A549 (cell line): ENCODE results near the gene RAB11FIP4. TPM values are rescaled to one million over a fixed set of nuclear protein-coding genes. Genes with fewer than 3 reads are reported as not detected.

ENCODE experiments used
- ATAC-seq, 2 experiments: fragments of 200-7000 bp in 1 of 2; fragments of >200 bp in 1 of 2; cut with Nextera tagmentation in 1 of 2; cut with Tn5 transposase in 1 of 2; 3 replicates each; pipeline versions ENCODE4 v1.8.0 to v1.9.1; 2018 to 2020; ENCODE audit warnings: mild to moderate bottlenecking in 1 of 2, moderate library complexity in 1 of 2
- CTCF ChIA-PET: fragments of 300-600 bp; sonication (Branson Sonifier 250); formaldehyde crosslinking; extraction: SDS; loops from one replicate; lab custom pipeline; 2021; ENCODE audit warnings: antibody characterized with exemption, inconsistent platforms; lab: Yijun Ruan, JAX
- POLR2A ChIA-PET: fragments of 350-600 bp; formaldehyde crosslinking; extraction: SDS; loops from one replicate; lab custom pipeline; 2021; ENCODE audit warnings: antibody characterized with exemption, inconsistent platforms; lab: Yijun Ruan, JAX
- DNase-seq, 2 experiments: peaks; one replicate each; pipeline versions ENCODE4 v3.0.0 to v3.0.0-alpha.2; 2011 to 2016; ENCODE audit warnings: low read depth in 1 of 2, low spot score in 1 of 2
- FAIRE-seq: peaks from 2 replicates; lab custom pipeline; 2011; peaks lifted over from hg19 to GRCh38; lab: Jason Lieb, UNC
- H3K27ac ChIP-seq, 2 experiments: fragments of >200 bp; sonication (Bioruptor Twin); formaldehyde crosslinking; 3 replicates each; pipeline ENCODE4 v1.5.1; 2016 to 2017
- H3K4me1 ChIP-seq: fragments of >200 bp; sonication (Bioruptor Twin); formaldehyde crosslinking; 3 replicates; pipeline ENCODE4 v1.6.1; 2016
- H3K4me2 ChIP-seq: fragments of >200 bp; sonication (Bioruptor Twin); formaldehyde crosslinking; 3 replicates; pipeline ENCODE4 v1.6.1; 2016
- H3K4me3 ChIP-seq: fragments of >200 bp; sonication (Bioruptor Twin); formaldehyde crosslinking; 3 replicates; pipeline ENCODE4 v1.5.1; 2016
- H3K9me3 ChIP-seq: fragments of >200 bp; sonication (Bioruptor Twin); formaldehyde crosslinking; 3 replicates; pipeline ENCODE4 v1.6.1; 2016
- BHLHE40 ChIP-seq: IDR thresholded peaks from 2 replicates; pipeline ENCODE4 v1.6.1; 2012; ENCODE audit warnings: low read depth, low read length, inconsistent platforms
- CBX2 ChIP-seq: fragments of 200-600 bp; sonication (generic); IDR thresholded peaks from 2 replicates; pipeline ENCODE4 v1.6.1; 2016; ENCODE audit warnings: low read depth, mild to moderate bottlenecking, borderline replicate concordance
- CBX8 ChIP-seq: fragments of 200-600 bp; sonication (generic); IDR thresholded peaks from 2 replicates; pipeline ENCODE4 v1.6.1; 2016
- CHD2 ChIP-seq: fragments of 150-350 bp; IDR thresholded peaks from 2 replicates; pipeline ENCODE4 v1.6.1; 2014; ENCODE audit warnings: low read length; ENCODE audit not compliant: partially characterized antibody
- EHF ChIP-seq: fragments of 250-450 bp; sonication (Bioruptor Pico); IDR thresholded peaks from 2 replicates; pipeline ENCODE4 v1.5.0; 2020; ENCODE audit warnings: mild to moderate bottlenecking
- ESRRA ChIP-seq: fragments of 150-350 bp; IDR thresholded peaks from 2 replicates; pipeline ENCODE4 v1.6.1; 2014; ENCODE audit warnings: mild to moderate bottlenecking, low read length, borderline replicate concordance
- FOXS1 ChIP-seq: fragments of 250-450 bp; sonication (Bioruptor Pico); IDR thresholded peaks from 2 replicates; pipeline ENCODE4 v1.5.0; 2020; ENCODE audit warnings: mild to moderate bottlenecking, moderate library complexity
- GATA3 ChIP-seq: IDR thresholded peaks from 2 replicates; pipeline ENCODE4 v1.6.1; 2012; ENCODE audit warnings: borderline replicate concordance
- HDAC2 ChIP-seq: fragments of 200-600 bp; sonication (generic); IDR thresholded peaks from 2 replicates; pipeline ENCODE4 v1.6.1; 2016
- HOXA7 ChIP-seq: fragments of 250-450 bp; sonication (Bioruptor Pico); IDR thresholded peaks from 2 replicates; pipeline ENCODE4 v1.5.0; 2020; ENCODE audit warnings: mild to moderate bottlenecking, moderate library complexity
- HOXB5 ChIP-seq: fragments of 250-450 bp; sonication (Bioruptor Pico); IDR thresholded peaks from 2 replicates; pipeline ENCODE4 v1.5.0; 2020; ENCODE audit warnings: mild to moderate bottlenecking, moderate library complexity
- JUNB ChIP-seq: fragments of >200 bp; sonication (Bioruptor Twin); formaldehyde crosslinking; IDR thresholded peaks from 2 replicates; pipeline ENCODE4 v1.6.1; 2016
- KDM1A ChIP-seq: fragments of 200-600 bp; sonication (generic); IDR thresholded peaks from 2 replicates; pipeline ENCODE4 v1.6.1; 2016; ENCODE audit warnings: low read depth, mild to moderate bottlenecking
- KDM5A ChIP-seq: fragments of 200-600 bp; sonication (generic); IDR thresholded peaks from 2 replicates; pipeline ENCODE4 v1.6.1; 2016; ENCODE audit warnings: antibody characterized with exemption, mild to moderate bottlenecking
- MYC ChIP-seq: IDR thresholded peaks from 2 replicates; pipeline ENCODE4 v1.6.1; 2012; ENCODE audit warnings: mild to moderate bottlenecking, inconsistent platforms, low read length, improper control_type of control experiment, borderline replicate concordance
- NFE2L2 ChIP-seq: fragments of 150-350 bp; conservative IDR thresholded peaks from 2 replicates; pipeline ENCODE4 v1.6.1; 2014; ENCODE audit warnings: low read length
- RCOR1 ChIP-seq: fragments of 150-350 bp; IDR thresholded peaks from 2 replicates; pipeline ENCODE4 v1.6.1; 2014; ENCODE audit warnings: antibody characterized with exemption, low read length, low read depth
- REST ChIP-seq: fragments of 200-600 bp; sonication (generic); IDR thresholded peaks from 2 replicates; pipeline ENCODE4 v1.6.1; 2016; ENCODE audit warnings: antibody characterized with exemption, mild to moderate bottlenecking, moderate library complexity
- RFX5 ChIP-seq: fragments of 450-650 bp; IDR thresholded peaks from 2 replicates; pipeline ENCODE4 v1.7.1; 2014; ENCODE audit warnings: antibody characterized with exemption, mild to moderate bottlenecking, moderate library complexity
- SMC3 ChIP-seq: fragments of >200 bp; sonication (Bioruptor Twin); formaldehyde crosslinking; IDR thresholded peaks from 3 replicates; pipeline ENCODE4 v1.6.1; 2018; ENCODE audit warnings: inconsistent platforms
- USF2 ChIP-seq: fragments of 450-650 bp; IDR thresholded peaks from 2 replicates; pipeline ENCODE4 v1.6.1; 2014; ENCODE audit warnings: antibody characterized with exemption
- ZC3H11A ChIP-seq: fragments of 450-650 bp; IDR thresholded peaks from 2 replicates; pipeline ENCODE4 v1.6.1; 2014; ENCODE audit warnings: antibody characterized with exemption, mild to moderate bottlenecking
- ZFP36 ChIP-seq: fragments of 450-650 bp; IDR thresholded peaks from 2 replicates; pipeline ENCODE4 v1.6.1; 2014; ENCODE audit warnings: borderline replicate concordance; ENCODE audit not compliant: partially characterized antibody
- WGBS: methylation state at CpG from one replicate; pipeline ENCODE4 v1.1.6; 2017; ENCODE audit errors: missing lambda C conversion rate; 5-methylcytosine and 5-hydroxymethylcytosine counted together
- polyA plus RNA-seq, 4 experiments: library from polyadenylated mRNA; depleted of rRNA in 3 of 4; stranded (reverse); fragments of >200 nt; fragmentation: RNase III in 1 of 4; extraction: RNeasy Plus Mini Kit Qiagen cat#74134 plus additional on column Dnase treatment in 1 of 4; gene quantifications; 2 replicates in 3 of 4; 3 replicates in 1 of 4; pipeline ENCODE4 v1.2.3, GENCODE V29; 2011 to 2017

Gene RAB11FIP4
- polyA plus RNA-seq, 2 of the 4 experiments (the other 2 are of a cell fraction), result 1.9 to 3.5 TPM

- H3K4me2 ChIP-seq, result no peak overlapping the region
- no peak overlapping the region for H3K4me3 ChIP-seq
- no peak for TF ChIP-seq RFX5
- TF ChIP-seq KDM1A, result no peak
- no peak for TF ChIP-seq SMC3
- TF ChIP-seq ESRRA, result no peak
- TF ChIP-seq HOXB5 (CRISPR knock-in tag), result no peak
- TF ChIP-seq REST, result no peak
- TF ChIP-seq NFE2L2, result no peak
- no peak for TF ChIP-seq JUNB
- TF ChIP-seq HOXA7 (CRISPR knock-in tag), result no peak
- TF ChIP-seq USF2, result no peak
- no peak for TF ChIP-seq GATA3
- TF ChIP-seq EHF (CRISPR knock-in tag), result no peak
- TF ChIP-seq KDM5A, result no peak
- TF ChIP-seq HDAC2, result no peak
- no peak for TF ChIP-seq RCOR1
- TF ChIP-seq MYC, result no peak
- no peak for TF ChIP-seq CBX2
- TF ChIP-seq ZC3H11A, result no peak
- DNase-seq (no peak), FAIRE-seq (no peak), ATAC-seq (no peak)
- H3K4me1 ChIP-seq, result no peaks in the 10 kb centered on the region
- no peak overlapping the region for H3K27ac ChIP-seq
- ChIA-PET CTCF (interaction anchor here (0.9 to 4.8 kb wide), 8 partner anchors 9 to 106 kb away, joined by 3 to 19 read pairs (median 3); no protein-coding TSS in a partner anchor), POLR2A (no interaction called here)
- WGBS, result 72% methylated on average over 10 of the region's 10 CpGs
- no peaks in the 10 kb centered on the region for H3K9me3 ChIP-seq
Observed at GRCh38 chr17:31495022-31495885, 103.8 kb downstream of the RAB11FIP4 start.

GRCh38 chr17:31496097-31496496 is 104.6 kb downstream of the RAB11FIP4 start:
- ChIA-PET POLR2A (no interaction called here), CTCF (no interaction called here)
- TF ChIP-seq ZFP36, result peak; percentile 36
- TF ChIP-seq CHD2, result no peak
- Histone ChIP-seq H3K4me1 (no peaks in the 10 kb centered on the region), H3K9me3 (no peaks in the 10 kb centered on the region), H3K27ac (no peak overlapping the region), H3K4me3 (no peak overlapping the region), H3K4me2 (no peak overlapping the region)
- WGBS, result 42% methylated on average over 5 of the region's 5 CpGs
- FAIRE-seq (no peak), DNase-seq (no peak), ATAC-seq (no peak)

GRCh38 chr17:31496601-31497000 is 105.1 kb downstream of the RAB11FIP4 start:
- Histone ChIP-seq H3K9me3 (no peaks in the 10 kb centered on the region), H3K4me1 (no peaks in the 10 kb centered on the region), H3K4me2 (no peak overlapping the region), H3K4me3 (no peak overlapping the region), H3K27ac (no peak overlapping the region)
- DNase-seq (no peak), FAIRE-seq (no peak), ATAC-seq (no peak)
- POLR2A ChIA-PET, result no interaction called here
- CTCF ChIA-PET, result no interaction called here
- 73% methylated on average over 6 of the region's 6 CpGs for WGBS
- no peak for TF ChIP-seq BHLHE40
- no peak for TF ChIP-seq FOXS1 (CRISPR knock-in tag)
- TF ChIP-seq CBX8, result no peak
